HL-60/S4 (cell line): ENCODE measurements around the gene NPEPL1.
"Not testable (repeated sequence)": the region's sequence is repeated elsewhere in the genome, so short reads cannot be mapped to it uniquely, and the experiment has no call there.

Experiments used
- in situ Hi-C: fragments of 300-500 bp; cut with MboI; formaldehyde crosslinking; loops from 2 replicates; pipeline ENCODE4 v1.14.3; 2022; ENCODE audit warnings: low sequenced_read_pairs

The NPEPL1 gene, protein sequence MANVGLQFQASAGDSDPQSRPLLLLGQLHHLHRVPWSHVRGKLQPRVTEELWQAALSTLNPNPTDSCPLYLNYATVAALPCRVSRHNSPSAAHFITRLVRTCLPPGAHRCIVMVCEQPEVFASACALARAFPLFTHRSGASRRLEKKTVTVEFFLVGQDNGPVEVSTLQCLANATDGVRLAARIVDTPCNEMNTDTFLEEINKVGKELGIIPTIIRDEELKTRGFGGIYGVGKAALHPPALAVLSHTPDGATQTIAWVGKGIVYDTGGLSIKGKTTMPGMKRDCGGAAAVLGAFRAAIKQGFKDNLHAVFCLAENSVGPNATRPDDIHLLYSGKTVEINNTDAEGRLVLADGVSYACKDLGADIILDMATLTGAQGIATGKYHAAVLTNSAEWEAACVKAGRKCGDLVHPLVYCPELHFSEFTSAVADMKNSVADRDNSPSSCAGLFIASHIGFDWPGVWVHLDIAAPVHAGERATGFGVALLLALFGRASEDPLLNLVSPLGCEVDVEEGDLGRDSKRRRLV

DNA sequence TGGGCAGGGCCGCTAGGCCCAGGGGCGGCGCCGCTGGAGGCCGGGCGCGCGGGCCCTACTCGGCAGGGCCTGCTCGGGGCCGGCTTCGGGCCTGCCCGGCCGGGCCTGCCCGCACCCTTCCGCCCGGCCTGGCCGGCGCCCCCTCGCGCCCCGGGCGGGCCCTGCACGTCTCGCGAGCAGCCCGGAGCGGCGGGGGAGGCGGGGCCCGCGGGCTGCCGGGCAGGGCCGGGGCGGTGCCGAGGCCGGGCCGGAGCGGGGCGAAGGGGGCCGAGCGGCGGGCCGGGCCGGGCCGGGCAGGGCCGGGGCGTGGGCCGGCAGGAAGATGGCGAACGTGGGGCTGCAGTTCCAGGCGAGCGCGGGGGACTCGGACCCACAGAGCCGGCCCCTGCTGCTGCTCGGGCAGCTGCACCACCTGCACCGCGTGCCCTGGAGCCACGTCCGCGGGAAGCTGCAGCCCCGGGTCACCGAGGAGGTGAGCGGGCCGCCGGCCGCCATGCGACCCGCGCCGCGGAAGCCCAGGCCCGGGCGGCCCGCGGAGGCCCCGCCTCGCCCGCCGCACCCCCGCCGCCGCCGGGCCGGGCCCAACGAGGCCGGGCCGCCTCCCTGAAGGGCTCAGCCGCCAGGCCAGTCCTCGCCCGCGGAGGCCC lies at the start of gene NPEPL1:
TSS of gene NPEPL1 (plus strand) at position 222 of the 647 bp plus-strand sequence. CDS start at position 323, 101 bp downstream.
- in situ Hi-C loops: no loop called here

DNA sequence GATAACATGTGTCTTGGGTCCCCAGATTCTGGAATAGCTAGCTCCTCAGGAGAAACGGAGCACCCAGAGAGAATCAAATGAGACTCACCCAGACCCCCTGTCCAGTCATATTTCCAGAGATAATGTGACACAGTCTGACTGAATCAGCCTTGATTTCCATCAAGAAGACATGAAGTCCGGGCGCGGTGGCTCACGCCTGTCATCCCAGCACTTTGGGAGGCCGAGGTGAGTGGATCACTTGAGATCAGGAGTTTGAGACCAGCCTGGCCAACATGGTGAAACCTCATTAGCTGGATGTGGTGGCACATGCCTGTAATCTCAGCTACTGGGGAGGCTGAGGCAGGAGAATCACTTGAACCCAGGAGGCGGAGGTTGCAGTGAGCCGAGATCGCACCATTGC lies 49.7 kb upstream of the NPEPL1 start:
- in situ Hi-C loops: not testable (repeated sequence)

GRCh38 chr20:58645412-58645968 lies 47.1 kb upstream of the NPEPL1 start:
- in situ Hi-C loops: no loop called here

DNA sequence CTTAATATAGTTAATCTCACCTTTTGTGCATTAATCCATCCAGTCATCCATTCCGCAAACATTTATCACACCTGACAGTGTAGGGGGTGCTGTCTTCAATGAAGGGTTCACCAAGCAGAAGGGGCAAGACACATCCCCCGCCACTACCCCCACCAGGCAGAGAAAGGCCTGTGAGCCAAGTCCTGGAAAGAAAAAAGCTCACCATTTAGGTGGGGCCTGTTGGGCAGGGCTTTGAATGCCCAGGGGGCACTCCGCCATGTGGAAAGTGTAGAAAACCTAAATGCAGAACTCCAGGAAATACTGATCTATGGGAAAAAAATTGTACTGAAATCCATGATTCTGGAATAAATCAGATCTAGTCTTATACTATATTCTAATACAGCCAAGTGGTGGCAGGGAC lies 46.3 kb upstream of the NPEPL1 start:
- in situ Hi-C loops: no loop called here

DNA sequence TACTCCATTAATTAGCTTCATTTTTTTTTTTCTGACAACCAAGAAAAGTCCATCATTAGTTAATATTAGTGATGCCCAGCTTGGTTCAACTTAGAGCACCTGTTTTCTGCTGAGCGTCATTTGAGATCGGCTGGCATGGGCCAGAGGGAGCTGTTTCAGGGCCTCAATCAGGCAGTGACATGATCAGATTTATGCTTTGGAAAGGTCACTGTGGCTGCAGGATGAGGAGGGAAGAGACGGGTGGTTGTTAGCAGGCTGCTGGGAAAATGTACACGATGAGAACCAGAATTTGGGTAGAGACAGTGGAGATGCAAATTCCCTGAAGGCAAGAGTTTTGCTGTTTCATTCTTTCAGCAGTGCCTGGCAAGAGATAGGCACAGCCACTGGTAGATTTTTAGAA lies 45.9 kb upstream of the NPEPL1 start:
- in situ Hi-C loops: no loop called here

GRCh38 chr20:58647162-58647795 lies 45.3 kb upstream of the NPEPL1 start:
- in situ Hi-C loops: no loop called here

GRCh38 chr20:58647796-58648501 lies 44.7 kb upstream of the NPEPL1 start:
- in situ Hi-C loops: no loop called here

GRCh38 chr20:58648502-58648825 lies 44.1 kb upstream of the NPEPL1 start:
- in situ Hi-C loops: not testable (repeated sequence)

GRCh38 chr20:58649288-58650180 lies 43.1 kb upstream of the NPEPL1 start:
- in situ Hi-C loops: no loop called here

GRCh38 chr20:58650181-58650775 lies 42.3 kb upstream of the NPEPL1 start:
- in situ Hi-C loops: no loop called here

DNA sequence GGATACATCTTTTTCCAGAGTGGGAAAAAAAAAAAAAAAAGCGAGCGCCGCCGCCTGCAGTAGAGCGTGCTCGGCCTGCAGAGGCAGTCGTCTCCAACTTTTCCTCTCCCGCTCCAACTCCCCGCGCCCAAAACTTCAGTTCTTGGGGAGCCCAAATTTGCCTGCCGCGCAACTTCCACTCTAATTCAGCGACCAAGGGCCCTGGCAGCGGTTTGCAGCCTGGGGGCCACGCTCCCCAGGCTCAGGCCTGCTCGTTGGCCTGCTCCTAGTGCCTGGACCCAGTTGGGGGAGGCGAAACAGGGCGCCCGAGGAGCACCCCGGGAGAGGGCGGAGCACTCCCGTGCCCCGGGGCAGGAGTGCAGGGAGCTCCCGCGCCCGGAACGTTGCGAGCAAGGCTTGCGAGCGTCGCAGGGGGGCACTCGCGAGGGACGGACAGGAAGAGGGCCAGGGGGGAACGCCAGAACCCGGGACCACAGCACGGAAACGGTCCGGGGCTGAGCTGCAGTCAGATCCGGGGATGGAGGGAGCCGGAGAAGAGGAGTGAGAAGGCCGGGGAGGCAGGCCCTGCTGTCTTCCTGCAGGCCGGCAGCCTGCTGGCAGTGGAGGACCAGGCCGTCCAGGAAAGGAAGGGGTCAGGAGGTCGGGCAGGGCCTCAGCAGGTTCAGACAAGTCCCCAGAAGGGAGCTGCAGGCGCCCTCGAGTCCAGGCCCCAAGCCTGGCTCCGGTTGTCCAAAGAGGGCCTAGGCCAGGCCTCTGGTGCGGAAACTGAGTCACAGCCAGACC lies 41.6 kb upstream of the NPEPL1 start, which contains the start of gene STX16:
TSS of gene STX16 (plus strand) at position 508 of the 783 bp plus-strand sequence. CDS start 724 bp downstream, outside the sequence.
- in situ Hi-C loops: no loop called here

DNA sequence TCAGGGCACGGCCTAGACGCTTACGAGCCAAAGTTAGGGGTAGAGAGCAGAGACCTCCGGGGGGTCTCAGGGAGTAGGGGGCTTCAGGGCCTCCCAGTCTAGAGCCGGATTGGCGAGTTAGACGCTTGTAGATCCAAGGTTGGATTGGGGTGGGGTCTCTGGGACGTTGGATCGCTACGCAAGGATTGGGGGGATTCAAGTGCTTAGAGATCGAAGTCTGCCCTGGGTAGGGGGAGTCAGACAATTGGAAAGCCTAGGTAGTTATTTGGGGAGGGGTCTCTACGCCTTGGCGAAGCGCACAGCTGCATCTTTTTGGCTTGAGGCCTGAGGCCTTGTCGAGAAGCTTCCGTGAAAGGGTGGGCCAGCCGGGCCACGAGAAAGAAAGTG lies 41.0 kb upstream of the NPEPL1 start:
- in situ Hi-C loops: no loop called here

DNA sequence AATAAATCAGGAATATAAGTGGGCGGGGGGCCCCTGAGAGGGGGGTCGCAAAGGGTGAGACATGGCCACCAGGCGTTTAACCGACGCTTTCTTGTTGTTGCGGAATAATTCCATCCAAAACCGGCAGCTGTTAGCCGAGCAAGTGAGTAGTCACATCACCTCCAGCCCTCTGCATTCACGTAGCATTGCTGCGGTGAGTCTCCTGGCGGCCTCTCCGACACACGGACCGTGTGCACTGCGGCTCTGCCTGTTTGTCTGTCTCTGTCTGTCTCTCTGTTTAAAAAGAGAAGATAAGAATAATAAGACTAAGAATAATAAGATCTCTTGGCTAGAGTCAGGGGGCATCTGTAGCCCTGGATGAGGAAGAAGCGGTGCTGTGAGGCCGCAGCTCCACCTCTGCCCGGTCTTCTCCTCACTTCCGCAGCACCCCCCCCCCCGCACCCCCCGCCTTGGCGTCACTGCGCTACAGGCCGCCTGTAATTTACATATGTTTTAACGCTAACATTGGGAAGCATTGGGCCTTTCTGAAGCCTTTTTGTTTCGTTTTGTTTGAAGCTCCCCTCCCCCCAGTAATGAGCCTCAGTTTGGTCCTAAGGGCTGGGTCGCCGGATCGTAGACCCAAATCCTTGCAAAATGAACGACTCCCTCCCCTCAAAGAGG lies 40.5 kb upstream of the NPEPL1 start:
- in situ Hi-C loops: no loop called here

DNA sequence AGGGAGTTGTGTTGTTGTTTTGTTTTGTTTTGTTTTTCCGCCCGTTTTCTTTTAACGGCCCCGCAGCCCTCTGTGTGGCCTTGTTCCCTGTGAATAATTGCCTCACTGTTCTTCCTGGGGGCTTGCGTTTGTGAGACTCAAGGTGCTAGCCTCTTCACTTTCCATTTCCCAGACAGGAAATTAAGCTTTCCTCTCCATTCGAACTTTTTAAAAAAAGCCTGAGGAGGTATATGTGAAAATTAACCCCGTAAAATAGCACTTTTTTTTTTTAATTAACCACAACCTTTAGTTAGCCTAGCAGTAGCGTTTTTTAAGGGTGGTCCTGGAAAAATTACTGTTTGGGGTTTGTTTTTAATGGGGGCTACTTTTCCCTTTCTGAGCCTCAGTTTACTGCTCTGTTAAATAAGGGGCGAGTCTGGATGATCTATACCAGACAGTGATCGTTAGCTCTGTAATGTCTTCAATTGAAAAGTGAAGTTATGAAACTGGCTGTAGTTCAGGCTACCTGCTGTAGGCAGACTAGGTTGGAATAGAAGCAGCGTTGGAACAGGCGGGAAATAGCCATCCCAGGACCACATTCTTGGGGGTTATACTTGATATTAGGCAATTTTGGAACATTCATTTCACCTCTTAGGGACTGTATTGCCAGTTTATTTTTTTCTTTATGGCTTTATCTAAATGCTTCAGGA lies 39.9 kb upstream of the NPEPL1 start:
- in situ Hi-C loops: no loop called here

DNA sequence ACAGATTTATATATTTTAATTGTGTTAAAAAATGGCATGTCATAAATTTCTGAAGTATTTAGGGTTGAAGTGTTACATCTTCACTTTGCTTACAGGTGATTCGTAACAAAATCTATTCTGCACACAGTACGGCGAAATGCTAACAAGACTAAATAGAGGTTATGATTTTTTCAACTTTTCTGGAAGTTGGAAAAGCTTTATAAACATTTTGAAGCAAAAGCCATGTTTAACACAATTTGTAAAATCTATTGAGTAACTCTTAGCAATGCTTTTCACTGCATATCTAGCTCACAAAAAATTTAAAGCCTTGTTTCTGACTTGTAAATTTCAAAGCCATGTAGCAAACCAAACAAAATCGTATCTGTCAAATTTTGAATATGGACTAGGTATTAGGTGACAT lies 38.3 kb upstream of the NPEPL1 start:
- in situ Hi-C loops: no loop called here

GRCh38 chr20:58655328-58656107 lies 37.1 kb upstream of the NPEPL1 start:
- in situ Hi-C loops: no loop called here

DNA sequence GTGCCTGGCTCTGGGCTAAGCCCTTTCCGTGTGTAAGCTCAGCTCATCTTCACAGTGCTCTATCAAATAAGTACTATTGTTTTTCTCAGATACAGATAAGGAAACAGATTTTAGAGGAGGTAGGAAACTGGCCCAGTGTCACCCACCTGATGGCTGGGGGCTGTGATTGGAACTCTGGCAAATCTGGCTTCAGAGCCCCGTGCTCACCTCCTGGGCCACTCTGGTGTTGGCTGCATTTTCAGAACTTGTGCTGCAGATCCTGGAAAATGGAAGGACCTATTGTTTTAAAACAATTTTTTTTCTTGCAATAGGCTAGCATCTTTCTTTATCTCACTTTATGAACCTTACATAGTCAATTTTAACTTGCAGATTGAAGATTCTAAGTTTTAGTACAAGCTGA lies 35.8 kb upstream of the NPEPL1 start:
- in situ Hi-C loops: no loop called here
